Measurements from ENCODE around the gene NSUN6. TPM values are rescaled to one million over a fixed set of nuclear protein-coding genes. Genes with fewer than 3 reads are reported as not detected.
A peak's percentile ranks its signal among the peaks of the same experiment; 100 is the strongest.

NSUN6 gene
- polyA plus RNA-seq, 1 donor = 45.5 TPM

DNA sequence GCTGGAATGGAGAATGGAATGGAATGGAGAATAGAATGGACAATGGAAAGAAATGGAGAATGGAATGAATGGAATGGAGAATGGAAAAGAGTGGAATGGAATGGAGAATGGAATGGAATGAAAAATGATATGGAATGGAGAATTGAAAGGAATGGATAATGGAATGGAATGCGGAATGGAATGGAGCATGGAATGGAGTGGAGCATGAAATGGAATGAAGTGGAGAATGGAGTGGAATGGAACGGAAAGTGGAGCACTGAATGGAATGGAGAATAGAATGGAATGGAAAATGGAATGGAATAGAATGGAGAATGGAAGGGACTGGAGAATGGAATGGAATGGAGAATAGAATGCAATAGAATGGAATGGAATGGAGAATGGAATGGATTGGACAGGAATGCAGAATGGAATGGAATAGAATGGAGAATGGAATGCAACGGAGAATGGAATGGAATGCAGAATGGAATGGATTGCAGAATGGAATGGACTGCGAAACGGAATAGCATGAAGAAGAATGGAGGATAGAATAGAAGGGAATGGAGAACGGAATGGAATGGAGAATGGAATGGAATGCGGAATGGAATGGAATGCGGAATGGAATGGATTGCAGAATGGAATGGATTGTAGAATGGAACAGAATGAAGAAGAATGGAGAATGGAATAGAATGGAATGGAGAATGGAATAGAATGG is 89.4 kb downstream of the NSUN6 start:
- no peak for DNase-seq

DNA sequence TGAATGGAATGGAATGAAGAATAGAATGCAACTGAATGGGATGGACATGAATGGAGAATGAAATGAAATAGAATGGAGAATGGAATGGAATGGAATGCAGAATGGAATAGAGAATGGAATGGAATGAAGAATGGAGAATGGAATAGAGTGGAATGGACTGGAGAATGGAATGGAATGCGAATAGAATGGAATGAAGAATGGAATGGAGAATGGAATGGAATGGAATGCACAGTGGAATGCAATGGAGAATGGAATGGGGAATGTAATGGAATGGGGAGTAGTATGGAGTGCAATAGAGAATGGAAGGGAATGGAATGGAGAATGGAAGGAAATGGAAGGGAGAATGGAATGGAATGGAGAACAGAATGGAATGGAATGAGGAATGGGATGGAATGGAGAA is 93.4 kb downstream of the NSUN6 start:
- no peak for DNase-seq

DNA sequence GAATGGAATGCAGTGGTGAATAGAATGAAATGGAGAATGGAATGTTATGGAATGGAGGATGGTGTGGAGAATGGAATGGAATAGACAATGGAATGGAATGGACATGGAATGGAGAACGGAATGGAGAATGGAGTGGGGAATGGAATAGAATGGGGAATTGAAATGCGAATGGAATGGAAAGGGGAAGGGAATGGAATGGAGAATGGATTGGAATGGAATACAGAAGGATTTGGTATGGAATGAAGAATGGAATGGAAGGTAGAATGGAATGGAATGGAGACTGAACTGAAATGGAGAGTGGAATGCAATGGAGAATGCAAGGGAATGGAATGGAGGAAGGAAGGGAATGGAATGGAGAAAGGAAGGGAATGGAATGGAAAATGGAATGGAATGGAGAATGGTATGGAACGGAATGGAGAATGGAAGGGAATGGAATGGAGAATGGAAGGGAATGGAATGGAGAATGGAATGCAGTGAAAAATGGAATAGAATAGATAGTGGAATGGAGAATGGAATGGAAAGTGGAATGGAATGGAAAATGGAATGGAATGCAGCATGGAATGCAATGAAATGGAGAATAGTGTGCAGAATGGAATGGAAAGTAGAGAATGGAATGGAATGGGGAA is 94.8 kb downstream of the NSUN6 start:
- DNase-seq = no peak

DNA sequence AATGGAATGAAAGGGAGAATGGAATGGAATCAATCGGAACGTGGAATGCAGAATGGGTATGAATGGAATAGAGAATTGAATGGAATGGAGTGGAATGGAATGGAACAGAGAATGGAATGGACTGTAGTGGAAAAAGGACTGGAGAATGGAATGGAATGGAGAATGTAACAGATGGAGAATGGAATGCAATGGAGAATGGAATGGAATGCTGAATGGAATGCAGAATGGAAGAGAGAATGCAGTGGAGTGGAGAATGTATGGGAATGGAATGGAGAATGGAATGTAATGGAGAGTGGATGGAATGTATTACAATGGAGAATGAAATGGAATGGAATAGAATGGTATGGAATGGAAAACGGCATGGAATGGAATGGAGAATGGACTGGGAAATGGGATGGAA is 96.9 kb downstream of the NSUN6 start:
- no peak for DNase-seq

DNA sequence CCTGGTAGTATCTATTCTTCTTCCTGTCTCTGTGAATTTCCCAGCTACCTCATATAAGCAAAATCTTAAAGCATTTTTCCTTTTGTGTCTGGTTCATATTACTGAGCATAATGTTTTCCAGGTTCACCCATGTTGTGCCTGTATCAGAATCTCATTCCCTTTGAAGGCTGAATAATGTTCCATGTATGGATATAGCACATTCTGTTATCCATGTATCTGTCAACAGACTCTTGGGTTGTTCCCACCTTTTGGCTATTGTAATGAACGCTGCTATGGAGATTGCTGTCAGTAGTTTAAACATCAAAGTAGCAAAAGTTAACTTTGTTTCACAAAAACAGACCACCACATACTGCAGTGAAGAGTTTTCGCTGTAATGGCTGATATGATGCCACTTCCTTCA is 99.9 kb downstream of the NSUN6 start:
- no peak for DNase-seq

DNA sequence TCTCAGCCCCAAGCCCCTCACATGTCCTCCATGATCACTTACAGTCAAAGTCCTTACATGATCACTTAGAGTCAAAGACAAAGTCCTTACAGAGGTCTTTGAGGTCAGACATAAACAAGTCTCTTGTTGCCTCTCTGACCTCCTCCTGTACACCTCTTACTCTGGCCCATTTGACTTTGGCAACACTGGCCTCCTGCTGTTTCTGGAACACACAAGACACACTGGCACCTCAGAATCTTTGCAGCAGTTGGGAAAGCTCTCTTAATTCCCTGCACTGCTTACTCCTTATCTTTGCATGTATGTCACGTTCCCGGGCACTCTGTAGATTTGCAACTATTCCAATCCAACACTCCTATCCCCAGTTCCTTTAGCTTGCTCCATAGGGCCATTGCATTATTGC is 102.3 kb downstream of the NSUN6 start:
- DNase-seq = no peak

DNA sequence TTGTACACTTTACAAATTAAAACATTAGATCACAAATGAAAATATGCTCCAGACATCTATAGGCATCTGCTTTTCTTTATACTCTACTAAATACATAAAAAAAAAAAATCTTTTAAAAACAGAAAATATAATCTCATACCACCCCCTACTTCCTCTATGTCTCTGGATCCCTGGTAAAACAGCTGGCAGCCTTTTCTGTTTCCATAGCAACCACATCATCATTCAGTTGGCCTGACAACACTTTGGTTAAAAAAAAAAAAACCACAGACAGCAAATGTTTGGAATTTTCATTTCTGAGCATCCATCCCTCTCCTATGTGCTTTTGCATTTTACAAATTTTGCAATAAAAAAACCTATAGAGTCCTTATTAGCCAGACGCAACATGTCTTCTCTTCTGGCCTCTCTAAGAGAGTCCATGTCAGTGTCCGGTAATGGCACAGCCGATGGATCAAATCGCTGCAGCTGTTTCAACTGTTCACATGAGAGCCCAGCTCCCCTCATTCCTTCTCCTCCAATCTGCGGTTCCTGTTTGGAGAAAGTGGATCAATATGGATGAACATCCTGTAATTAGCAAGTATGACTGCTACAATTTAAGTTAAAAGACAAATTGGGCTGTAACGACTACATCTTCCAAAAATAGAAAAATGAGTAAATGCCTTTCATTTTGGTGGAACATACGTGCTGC is 105.6 kb downstream of the NSUN6 start:
- DNase-seq = no peak

DNA sequence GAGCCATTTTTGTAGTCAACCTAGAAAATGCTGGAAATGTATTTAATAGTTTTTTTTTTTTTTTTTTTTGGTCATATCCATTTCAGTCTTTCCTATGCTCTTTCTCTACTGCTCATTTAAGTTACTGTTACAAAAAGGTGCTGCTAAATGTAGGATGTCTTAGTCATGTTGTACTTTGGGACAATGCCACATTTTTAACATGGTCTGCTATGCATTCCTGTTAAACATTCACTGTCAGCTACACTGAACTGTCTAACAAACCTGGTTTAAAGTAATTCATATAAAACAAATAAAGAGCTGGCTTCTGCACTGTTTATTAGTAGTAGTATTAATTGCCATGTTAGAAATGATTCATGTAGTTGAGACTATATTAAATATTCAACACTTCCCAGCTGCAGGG is 108.6 kb downstream of the NSUN6 start:
- DNase-seq = no peak

DNA sequence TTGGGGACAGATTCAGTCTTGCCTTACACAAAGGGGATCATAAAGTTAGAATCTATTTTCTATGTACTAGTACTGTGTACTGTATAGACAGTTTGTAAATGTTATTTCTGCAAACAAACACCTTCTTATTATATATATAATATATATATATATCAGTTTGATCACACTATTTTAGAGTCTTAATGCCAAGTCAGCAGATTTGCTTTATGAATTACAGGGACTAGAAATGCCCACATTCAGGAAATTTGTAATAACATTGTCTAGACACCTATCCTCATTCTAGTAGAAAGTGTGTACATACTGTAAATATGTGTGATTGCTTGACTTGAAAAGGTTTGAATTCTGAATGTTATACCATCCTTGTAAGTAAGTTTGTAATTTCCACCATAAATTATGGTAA is 111.2 kb downstream of the NSUN6 start:
- no peak for DNase-seq

DNA sequence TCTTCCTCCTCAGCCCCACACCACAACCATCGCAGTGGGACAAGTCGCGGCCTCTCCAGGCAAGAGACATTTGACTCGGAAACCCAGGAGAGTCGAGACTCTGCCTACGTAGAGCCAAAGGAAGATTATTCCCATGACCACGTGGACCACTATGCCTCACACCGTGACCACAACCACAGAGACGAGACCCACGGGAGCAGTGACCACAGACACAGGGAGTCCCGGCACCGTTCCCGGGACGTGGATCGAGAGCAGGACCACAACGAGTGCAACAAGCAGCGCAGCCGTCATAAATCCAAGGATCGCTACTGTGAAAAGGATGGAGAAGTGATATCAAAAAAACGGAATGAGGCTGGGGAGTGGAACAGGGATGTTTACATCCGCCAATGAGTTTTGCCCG is 112.1 kb downstream of the NSUN6 start:
- DNase-seq = no peak

DNA sequence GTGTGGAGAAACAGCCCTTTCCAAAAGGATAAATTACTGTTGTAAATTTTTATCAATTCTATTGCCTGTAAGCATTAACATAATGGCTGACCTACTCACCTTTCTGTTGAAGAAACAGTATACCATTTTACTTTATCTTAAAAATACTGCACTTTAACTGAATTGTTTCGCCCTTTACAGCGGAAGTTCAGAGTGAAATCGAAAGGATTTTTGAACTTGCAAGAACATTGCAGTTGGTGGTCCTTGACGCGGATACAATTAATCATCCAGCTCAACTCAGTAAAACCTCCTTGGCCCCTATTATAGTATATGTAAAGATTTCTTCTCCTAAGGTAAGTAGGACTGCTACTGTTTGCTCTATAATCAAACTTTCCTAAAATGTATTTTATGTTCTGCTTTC is 117.5 kb downstream of the NSUN6 start:
- DNase-seq = peak; percentile 47

DNA sequence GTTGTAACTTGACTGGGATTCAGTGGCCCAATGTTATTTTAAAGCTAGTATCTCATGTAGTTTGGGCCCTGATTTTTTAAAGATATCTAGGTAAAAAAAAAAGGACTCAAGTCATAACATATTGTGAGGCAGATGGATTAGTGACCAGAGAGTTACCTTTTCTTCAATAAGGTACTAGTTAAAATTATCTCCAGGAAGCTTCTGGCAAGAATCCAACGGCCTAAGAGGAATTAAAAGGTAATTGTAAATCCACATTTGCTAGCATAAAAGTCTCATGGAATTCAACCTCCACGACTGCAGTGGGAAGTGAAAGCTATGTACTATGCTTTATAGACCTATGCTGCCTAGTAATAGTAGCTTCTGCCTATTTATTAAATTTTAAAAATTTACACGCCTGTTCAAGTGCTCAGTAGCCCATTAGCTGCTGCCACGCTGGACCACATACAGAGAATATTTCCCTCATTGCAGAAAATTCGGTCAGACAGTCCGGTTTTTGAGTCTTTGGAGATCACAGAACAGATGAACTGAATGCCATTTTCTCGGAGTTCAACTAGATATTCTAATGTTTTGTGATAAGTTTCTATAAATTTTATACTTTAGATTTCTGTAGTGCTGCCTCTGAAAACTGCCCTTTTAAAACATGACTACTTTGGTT is 118.4 kb downstream of the NSUN6 start:
- no peak for DNase-seq

DNA sequence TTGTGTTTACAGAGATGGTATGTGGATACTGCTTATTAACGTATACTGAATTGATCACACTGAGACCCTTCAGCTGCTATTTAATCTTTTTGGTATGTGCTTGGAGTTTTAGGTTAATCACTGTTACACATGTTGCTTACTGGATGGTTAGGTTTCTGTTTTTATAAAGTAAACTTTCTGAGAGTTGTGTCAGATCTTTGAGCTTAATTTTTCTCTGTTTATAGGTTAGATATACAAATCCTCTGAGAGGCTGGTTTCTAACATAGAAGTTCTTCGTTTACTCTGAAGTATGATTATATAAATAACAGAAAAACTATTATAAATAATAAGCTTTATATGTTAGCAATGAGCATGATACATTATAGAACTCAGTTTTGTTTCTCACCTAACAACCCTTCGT is 123.1 kb downstream of the NSUN6 start:
- DNase-seq = no peak

DNA sequence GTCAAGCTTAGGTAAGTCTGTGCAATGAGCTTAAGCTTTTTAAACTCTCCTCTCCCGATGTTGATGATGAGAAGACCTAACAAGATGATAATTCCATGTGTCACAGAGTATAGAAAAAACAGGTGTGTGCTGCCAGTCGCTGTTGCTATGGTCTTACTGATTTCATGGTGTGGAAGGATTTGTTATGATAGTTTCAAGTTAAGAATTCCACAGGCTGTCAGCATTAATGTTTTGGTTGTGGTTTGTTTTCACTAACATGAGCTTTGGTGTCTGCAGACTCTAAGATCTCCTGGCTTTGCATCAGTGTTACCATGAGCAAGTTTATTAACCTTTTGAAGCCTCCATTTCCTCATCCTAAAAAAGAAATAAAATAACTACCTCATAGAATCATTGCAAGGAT is 123.7 kb downstream of the NSUN6 start:
- no peak for DNase-seq

DNA sequence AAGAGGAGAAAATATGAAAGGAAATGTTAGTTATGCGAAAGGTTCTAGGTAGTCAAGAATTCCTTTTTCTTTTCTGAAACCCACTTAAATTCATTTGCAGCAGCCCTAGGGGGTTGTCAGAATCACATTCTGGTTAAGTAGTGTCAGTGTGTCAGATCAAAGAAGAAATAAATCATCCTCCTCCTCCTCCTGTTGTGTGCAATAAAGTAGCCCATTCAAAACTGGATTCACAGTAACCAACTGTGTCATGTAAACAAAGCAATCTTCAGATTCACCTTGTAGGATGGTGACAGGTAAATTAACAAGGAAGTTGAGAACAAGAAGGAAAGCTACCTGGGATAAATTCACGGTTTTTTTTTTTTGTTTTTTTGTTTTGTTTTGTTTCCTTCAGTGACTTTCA is 127.5 kb downstream of the NSUN6 start:
- DNase-seq = no peak

DNA sequence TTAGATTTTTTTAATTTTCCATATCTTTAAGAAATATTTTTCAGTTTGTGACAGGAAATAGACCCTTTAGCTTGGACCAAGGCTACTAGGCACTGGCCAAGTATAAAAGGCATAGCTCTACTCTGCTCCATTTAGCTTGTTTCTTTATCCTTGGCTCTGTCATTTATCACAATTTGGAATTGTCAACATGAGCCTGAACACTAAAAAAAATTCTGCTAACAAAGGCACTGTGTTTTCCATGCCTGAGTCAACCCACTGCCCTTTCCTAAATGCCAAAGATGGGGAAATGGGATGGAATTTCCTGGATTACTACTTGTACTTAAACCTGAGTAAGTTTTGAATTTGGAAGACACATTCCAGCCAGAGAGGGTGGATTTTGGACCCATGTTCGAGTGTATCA is 128.4 kb downstream of the NSUN6 start:
- no peak for DNase-seq

DNA sequence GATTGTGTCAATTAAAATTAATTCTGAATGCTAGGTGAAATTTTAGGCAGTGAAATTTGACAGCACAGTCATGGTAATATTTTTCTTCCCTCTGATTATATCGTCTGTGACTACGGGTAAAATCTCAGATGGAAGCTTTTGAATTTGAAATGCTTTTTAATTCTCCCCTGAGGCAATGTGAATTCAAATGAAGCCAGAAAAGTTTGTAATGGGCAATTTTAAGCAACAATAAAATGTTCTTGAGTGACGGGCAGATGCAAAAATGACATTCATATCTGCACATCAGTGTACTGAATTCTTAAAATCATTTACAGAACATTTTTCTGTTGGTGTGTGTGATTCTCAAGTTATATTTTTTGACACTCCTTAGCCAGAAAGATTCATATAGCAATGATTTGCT is 134.5 kb downstream of the NSUN6 start:
- DNase-seq = no peak

DNA sequence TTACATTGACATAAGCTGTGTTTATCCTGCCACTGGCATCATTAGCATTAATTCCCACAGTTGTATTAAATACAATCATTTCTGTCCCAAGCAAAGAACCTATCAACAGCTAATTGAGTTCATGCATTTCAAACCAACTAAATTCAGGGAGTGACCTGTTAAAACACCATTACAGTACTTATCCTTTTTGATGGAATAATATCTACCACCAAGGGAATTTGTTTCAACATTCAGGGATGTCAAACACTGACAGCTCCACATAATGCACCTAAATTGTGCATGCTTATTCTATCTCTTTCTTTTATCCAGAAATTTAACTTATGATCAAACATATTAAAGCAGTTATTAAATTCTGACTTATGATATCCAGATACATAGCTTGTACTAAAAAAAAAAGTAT is 136.8 kb downstream of the NSUN6 start:
- no peak for DNase-seq

DNA sequence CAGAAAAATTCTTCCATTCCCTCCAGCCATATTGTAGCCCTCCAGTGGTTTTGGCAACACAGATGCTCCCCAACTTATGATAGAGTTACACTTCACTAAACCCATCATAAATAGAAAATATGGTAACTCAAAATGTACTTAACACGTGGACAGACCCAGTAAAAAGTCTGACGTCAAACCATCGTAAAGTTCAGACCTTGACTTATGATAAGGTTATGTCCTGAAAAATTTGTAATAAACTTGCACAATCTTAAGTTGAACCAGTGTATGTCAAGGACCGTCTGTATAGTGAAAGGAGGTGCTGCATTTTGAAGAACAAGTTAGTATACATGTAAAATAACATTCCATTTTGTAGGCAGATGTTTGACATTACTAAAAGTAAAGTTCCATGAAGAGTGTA is 142.8 kb downstream of the NSUN6 start:
- DNase-seq = no peak

DNA sequence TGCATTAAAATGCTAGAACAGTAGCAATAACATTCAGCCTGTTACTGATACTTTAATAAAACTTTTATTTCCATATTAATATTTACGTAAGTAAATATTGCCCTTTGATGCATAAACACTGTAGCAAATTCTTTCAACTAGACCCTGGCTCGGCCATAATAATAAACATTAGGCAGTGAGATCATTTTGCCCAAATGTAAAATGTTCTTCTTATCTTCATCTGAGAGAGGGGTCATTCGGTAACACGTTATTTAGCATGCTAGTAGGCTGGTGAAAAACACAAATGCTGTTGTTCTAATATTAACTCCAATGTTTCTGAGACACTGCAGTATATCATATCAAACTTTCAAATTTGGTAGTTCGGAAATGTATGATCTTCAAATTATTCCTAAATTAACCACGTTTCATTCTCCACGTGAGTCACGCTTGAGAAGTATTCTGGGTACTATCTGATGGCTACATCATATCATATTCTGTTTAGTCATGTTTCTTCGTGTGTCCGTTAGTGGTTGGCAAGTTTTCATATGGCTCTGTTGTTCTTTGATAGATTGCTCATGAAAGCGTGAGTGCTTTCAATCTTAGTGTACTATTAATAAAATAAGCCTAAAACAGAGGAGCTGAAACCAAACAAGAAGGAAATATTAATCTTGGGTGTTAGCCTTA is 145.8 kb downstream of the NSUN6 start:
- no peak for DNase-seq

DNA sequence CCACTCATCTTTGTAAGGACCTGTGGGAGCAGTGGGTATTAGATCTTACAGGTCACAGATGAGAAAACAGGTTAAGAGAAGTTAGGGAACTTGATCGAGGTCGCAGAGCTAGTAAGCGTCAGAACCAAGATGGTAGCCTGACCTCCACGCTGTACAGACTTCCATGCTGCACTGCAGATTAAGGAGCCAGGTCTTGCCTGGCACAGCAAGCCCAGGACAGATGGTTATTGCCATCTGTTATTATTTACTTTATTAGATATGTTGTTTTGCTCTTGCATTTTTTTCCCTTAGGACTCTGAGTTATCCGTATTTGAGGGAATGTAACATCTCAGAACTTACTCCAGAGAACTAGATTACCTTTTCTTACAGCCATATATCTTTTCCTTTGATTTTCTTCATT is 147.2 kb downstream of the NSUN6 start:
- no peak for DNase-seq

DNA sequence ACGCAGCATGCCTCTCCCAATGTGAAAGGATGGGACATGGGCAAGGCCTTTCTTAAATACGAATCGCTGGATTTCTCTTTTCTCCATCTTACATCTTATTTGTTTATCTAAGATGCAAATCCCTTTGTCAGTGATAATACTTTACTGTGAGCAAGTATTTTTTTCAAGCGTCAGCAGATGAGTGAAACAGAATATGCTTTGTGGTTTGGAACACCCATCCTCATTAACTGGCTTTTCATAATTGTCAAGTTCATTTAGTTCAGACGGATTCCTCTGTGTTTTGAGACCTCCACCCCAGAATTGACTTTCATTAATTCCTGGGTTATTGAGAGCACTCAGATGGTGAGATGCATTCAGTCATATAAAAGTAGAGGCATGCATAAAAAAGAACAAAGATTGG is 149.8 kb downstream of the NSUN6 start:
- DNase-seq = no peak

DNA sequence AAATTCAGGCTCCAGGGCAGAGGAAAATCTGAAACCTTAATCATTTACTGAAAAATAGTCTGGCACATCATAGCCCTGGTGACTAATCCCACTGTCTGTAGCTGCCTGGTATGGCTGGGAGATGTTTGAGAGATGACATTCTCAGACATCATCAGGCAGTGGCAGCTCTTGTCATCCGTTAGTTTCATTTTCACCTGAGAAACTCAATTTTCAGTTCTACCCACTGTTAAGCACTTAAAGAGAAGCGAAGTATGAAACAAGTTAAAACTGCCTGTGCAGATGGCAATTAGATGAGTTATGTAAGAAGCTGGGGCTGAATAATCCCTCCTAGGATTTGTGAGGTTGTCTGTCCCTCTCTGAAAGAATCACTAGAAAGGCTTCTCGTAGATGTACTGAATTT is 150.2 kb downstream of the NSUN6 start:
- DNase-seq = no peak
